ENCODE data around the gene SAMD3. TPM values are rescaled to one million over a fixed set of nuclear protein-coding genes. Genes with fewer than 3 reads are reported as not detected.
"Not testable (repeated sequence)": the region's sequence is repeated elsewhere in the genome, so short reads cannot be mapped to it uniquely, and the experiment has no call there.

The SAMD3 gene
- total RNA-seq, 1 donor from 2014 or later, result 0.69 TPM

GRCh38 chr6:130183271-130184222 lies 39.2 kb downstream of the SAMD3 start:
- H3K36me3 Mint-ChIP-seq (ENCODE audit: insufficient read depth), result no peaks in the 10 kb centered on the region
- no peak overlapping the region for H3K27ac Mint-ChIP-seq
- no peak for TF ChIP-seq CTCF (IDR thresholded peaks at IDR 0.05; ENCODE audit: unreplicated experiment)
- no peak for DNase-seq (ENCODE audit: low spot score, unreplicated experiment)
- no peaks in the 10 kb centered on the region for H3K9me3 Mint-ChIP-seq (ENCODE audit: low read depth)
- peaks cover 5% of the 10 kb centered on the region for H3K27me3 Mint-ChIP-seq
- H3K4me1 Mint-ChIP-seq (ENCODE audit: low read depth), result peaks cover 9% of the 10 kb centered on the region
- H3K4me3 Mint-ChIP-seq (ENCODE audit: low read depth), result no peak overlapping the region

GRCh38 chr6:130182466-130182865 lies 40.3 kb downstream of the SAMD3 start:
- Mint-ChIP-seq H3K36me3 (ENCODE audit: insufficient read depth) (no peaks in the 10 kb centered on the region), H3K9me3 (ENCODE audit: low read depth) (no peaks in the 10 kb centered on the region), H3K4me3 (ENCODE audit: low read depth) (no peak overlapping the region), H3K4me1 (ENCODE audit: low read depth) (peaks cover 4% of the 10 kb centered on the region), H3K27me3 (peaks cover 5% of the 10 kb centered on the region), H3K27ac (no peak overlapping the region)
- no peak for TF ChIP-seq CTCF (IDR thresholded peaks at IDR 0.05; ENCODE audit: unreplicated experiment)
- DNase-seq (ENCODE audit: low spot score, unreplicated experiment), result no peak

- Mint-ChIP-seq H3K4me3 (ENCODE audit: low read depth) (no peak overlapping the region), H3K4me1 (ENCODE audit: low read depth) (peaks cover 4% of the 10 kb centered on the region), H3K27ac (no peak overlapping the region), H3K36me3 (ENCODE audit: insufficient read depth) (no peaks in the 10 kb centered on the region), H3K27me3 (peaks cover 5% of the 10 kb centered on the region), H3K9me3 (ENCODE audit: low read depth) (no peaks in the 10 kb centered on the region)
- no peak for TF ChIP-seq CTCF (IDR thresholded peaks at IDR 0.05; ENCODE audit: unreplicated experiment)
- no peak for DNase-seq (ENCODE audit: low spot score, unreplicated experiment)
Measured at GRCh38 chr6:130178692-130179091, 44.1 kb downstream of the SAMD3 start.

- H3K27ac Mint-ChIP-seq, result no peak overlapping the region
- H3K4me3 Mint-ChIP-seq (ENCODE audit: low read depth), result no peak overlapping the region
- DNase-seq (ENCODE audit: low spot score, unreplicated experiment), result no peak
- TF ChIP-seq CTCF (IDR thresholded peaks at IDR 0.05; ENCODE audit: unreplicated experiment), result no peak
- H3K27me3 Mint-ChIP-seq, result peaks cover 7% of the 10 kb centered on the region
- peaks cover 13% of the 10 kb centered on the region for H3K9me3 Mint-ChIP-seq (ENCODE audit: low read depth)
- peaks cover 2% of the 10 kb centered on the region for H3K4me1 Mint-ChIP-seq (ENCODE audit: low read depth)
- H3K36me3 Mint-ChIP-seq (ENCODE audit: insufficient read depth), result peaks cover 3% of the 10 kb centered on the region
Measured at GRCh38 chr6:130176378-130176777, 46.4 kb downstream of the SAMD3 start.

- DNase-seq (ENCODE audit: low spot score, unreplicated experiment); H3K27ac Mint-ChIP-seq; H3K27me3 Mint-ChIP-seq; H3K4me3 Mint-ChIP-seq (ENCODE audit: low read depth); H3K4me1 Mint-ChIP-seq (ENCODE audit: low read depth); H3K36me3 Mint-ChIP-seq (ENCODE audit: insufficient read depth): not testable (repeated sequence)
- peaks cover 24% of the 10 kb centered on the region for H3K9me3 Mint-ChIP-seq (ENCODE audit: low read depth)
Measured at GRCh38 chr6:130173377-130174004, 49.3 kb downstream of the SAMD3 start.

- peaks cover 24% of the 10 kb centered on the region for H3K9me3 Mint-ChIP-seq (ENCODE audit: low read depth)
- H3K36me3 Mint-ChIP-seq (ENCODE audit: insufficient read depth), result not testable (repeated sequence)
Measured at GRCh38 chr6:130170160-130170559, 52.6 kb downstream of the SAMD3 start.

More at GRCh38 chr6:130170160-130170559, 52.6 kb downstream of the SAMD3 start:
- not testable (repeated sequence) for H3K4me1 Mint-ChIP-seq (ENCODE audit: low read depth); DNase-seq (ENCODE audit: low spot score, unreplicated experiment); H3K4me3 Mint-ChIP-seq (ENCODE audit: low read depth); H3K27ac Mint-ChIP-seq
- H3K27me3 Mint-ChIP-seq, result peaks cover 25% of the 10 kb centered on the region

All from progenitor cell of endocrine pancreas (in vitro differentiated cells).